Type B pancreatic cell (in vitro differentiated cells): ENCODE results near the gene FAM50A. TPM values are rescaled to one million over a fixed set of nuclear protein-coding genes. Genes with fewer than 3 reads are reported as not detected.

Experiments
- DNase-seq: peaks from one replicate; pipeline ENCODE4 v3.0.0; 2021; ENCODE audit warnings: mixed read lengths; ENCODE audit not compliant: unreplicated experiment; ENCODE audit errors: extremely low spot score
- H3K27ac Mint-ChIP-seq: 2 replicates; pipeline ENCODE4 v1.8.0; 2021; ENCODE audit warnings: mild to moderate bottlenecking, mixed read lengths
- H3K27me3 Mint-ChIP-seq: 2 replicates; pipeline ENCODE4 v1.8.0; 2021; ENCODE audit warnings: mixed read lengths
- H3K36me3 Mint-ChIP-seq: 2 replicates; pipeline ENCODE4 v1.8.0; 2021; ENCODE audit warnings: mixed read lengths
- H3K4me1 Mint-ChIP-seq: one replicate; pipeline ENCODE4 v1.8.0; 2021; ENCODE audit warnings: mixed read lengths; ENCODE audit not compliant: unreplicated experiment
- H3K4me3 Mint-ChIP-seq: 2 replicates; pipeline ENCODE4 v1.8.0; 2021; ENCODE audit warnings: mild to moderate bottlenecking, mixed read lengths
- H3K9me3 Mint-ChIP-seq: 2 replicates; pipeline ENCODE4 v1.8.0; 2021; ENCODE audit warnings: mixed read lengths
- total RNA-seq: library from RNA; stranded (reverse); gene quantifications from 2 replicates; pipeline ENCODE4 v1.2.1, GENCODE V29; 2021; ENCODE audit warnings: low replicate concordance
- TF ChIP-seq, protein P1 (sequence below): fragments of 200-600 bp; sonication (generic); conservative IDR thresholded peaks from 2 replicates; pipeline ENCODE4 v1.5.0; 2021; ENCODE audit warnings: antibody characterized with exemption, mild to moderate bottlenecking

Gene FAM50A
- total RNA-seq, 1 donor from 2014 or later = 59.2 TPM

DNA sequence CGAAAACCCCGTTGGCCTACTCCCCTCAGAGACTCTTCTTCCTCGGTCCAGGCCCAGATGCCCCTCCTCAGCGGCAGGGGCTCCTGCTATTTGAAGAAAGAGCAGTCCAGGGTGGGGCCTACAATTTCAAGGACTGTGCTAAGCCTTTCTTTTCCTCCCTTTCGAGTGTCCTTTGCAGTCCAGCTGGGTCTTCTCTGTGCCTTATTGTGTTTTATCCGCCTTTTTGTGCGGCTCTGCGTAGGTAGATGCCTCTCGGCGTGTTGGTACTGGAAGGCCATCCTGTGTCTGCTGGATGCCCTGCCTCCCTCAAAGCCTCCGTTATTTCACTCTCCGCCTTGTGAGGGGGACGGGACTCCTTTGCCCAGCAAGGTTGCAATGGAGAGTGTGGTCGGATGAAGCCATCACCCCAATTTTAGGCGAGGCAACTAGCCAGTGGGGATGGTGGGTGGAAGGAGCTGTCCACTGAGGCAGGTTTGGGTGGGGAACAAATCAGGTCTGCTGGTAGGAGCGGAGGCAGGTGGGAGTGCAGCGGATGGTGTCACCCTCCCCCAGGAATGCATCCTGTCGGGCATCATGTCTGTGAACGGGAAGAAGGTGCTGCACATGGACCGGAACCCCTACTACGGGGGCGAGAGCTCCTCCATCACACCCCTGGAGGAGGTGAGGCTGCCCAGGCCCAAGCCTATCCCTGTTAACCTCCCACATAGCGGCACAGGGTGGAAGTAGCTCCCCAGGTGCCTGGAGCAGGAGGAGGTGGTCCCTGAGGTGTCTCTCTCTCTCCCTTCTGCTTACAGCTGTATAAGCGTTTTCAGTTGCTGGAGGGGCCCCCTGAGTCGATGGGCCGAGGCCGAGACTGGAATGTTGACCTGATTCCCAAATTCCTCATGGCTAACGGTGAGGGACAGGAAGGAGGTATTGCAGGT lies 5.7 kb upstream of the FAM50A start:
- Mint-ChIP-seq H3K4me3 (peak overlapping the region; percentile 89), H3K36me3 (no peaks in the 10 kb centered on the region), H3K27ac (peak overlapping the region; percentile 75), H3K27me3 (no peaks in the 10 kb centered on the region), H3K4me1 (peaks cover 7% of the 10 kb centered on the region), H3K9me3 (no peaks in the 10 kb centered on the region)
- no peak for DNase-seq
- TF ChIP-seq, protein P1, sequence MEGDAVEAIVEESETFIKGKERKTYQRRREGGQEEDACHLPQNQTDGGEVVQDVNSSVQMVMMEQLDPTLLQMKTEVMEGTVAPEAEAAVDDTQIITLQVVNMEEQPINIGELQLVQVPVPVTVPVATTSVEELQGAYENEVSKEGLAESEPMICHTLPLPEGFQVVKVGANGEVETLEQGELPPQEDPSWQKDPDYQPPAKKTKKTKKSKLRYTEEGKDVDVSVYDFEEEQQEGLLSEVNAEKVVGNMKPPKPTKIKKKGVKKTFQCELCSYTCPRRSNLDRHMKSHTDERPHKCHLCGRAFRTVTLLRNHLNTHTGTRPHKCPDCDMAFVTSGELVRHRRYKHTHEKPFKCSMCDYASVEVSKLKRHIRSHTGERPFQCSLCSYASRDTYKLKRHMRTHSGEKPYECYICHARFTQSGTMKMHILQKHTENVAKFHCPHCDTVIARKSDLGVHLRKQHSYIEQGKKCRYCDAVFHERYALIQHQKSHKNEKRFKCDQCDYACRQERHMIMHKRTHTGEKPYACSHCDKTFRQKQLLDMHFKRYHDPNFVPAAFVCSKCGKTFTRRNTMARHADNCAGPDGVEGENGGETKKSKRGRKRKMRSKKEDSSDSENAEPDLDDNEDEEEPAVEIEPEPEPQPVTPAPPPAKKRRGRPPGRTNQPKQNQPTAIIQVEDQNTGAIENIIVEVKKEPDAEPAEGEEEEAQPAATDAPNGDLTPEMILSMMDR = no peak

DNA sequence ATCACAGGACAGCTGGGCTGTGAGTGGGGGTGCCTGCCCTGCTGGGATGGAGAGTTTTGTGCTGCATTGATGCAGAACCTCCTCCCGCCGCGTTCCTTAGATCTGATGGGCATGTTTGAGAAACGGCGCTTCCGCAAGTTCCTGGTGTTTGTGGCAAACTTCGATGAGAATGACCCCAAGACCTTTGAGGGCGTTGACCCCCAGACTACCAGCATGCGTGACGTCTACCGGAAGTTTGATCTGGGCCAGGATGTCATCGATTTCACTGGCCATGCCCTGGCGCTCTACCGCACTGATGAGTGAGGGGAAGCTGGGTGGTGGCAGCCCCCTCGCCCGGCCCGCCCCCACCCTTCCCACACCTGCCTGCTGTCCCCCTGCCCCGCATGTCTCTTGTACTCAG lies 4.1 kb upstream of the FAM50A start:
- Mint-ChIP-seq H3K27ac (no peak overlapping the region), H3K4me1 (peaks cover 7% of the 10 kb centered on the region), H3K9me3 (no peaks in the 10 kb centered on the region), H3K36me3 (no peaks in the 10 kb centered on the region), H3K4me3 (no peak overlapping the region), H3K27me3 (no peaks in the 10 kb centered on the region)
- no peak for DNase-seq
- TF ChIP-seq, protein P1 = no peak

DNA sequence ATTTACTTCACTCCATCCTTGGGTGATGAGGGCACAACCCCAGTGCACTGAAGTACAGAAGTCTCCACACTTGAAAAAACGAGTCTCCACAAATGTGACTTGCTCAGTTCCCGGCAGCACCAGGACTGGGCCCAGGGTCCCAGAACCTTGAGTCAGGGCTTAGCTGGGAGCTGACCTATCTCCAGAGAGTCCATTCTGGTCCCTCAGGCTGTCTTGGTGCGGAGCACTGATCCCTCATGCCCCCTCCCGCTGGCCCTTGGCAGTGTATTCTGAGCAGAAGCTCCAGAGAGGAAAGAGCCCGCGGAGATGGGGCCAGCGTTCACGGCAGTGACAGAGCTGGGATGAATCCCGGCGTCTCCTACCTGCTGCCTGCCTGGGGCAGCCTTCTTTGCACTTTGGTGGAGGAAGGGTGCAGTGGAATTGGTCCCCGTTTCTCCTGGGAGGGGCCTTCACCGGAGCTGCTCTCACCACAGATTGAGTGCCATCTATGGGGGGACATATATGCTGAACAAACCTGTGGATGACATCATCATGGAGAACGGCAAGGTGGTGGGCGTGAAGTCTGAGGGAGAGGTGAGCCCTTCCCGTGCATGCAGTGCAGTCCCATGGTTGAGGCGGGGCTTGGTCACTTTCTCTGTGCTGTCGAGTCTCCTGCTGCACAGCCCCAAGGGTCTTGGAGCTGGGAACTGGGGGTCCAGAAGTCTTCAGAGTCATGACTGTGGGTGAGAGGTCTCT lies 3.2 kb upstream of the FAM50A start:
- no peaks in the 10 kb centered on the region for H3K36me3 Mint-ChIP-seq
- H3K27ac Mint-ChIP-seq = no peak overlapping the region
- TF ChIP-seq, protein P1 = no peak
- H3K4me1 Mint-ChIP-seq = peaks cover 6% of the 10 kb centered on the region
- no peak for DNase-seq
- no peak overlapping the region for H3K4me3 Mint-ChIP-seq
- no peaks in the 10 kb centered on the region for H3K27me3 Mint-ChIP-seq
- no peaks in the 10 kb centered on the region for H3K9me3 Mint-ChIP-seq

DNA sequence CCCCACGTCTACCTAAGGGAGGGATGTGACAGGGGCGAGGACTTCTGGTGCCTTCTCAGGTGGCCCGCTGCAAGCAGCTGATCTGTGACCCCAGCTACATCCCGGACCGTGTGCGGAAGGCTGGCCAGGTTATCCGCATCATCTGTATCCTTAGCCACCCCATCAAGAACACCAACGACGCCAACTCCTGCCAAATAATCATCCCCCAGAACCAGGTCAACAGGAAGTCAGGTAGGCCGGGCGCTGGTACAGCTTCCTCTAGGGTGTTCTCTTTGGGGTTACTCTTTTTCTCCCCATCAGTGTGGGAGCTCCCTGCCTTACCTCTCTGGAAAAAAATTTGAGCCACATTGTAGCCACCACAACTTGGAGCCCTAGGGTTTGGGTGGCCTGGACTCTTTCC lies 2.4 kb upstream of the FAM50A start:
- Mint-ChIP-seq H3K36me3 (no peaks in the 10 kb centered on the region), H3K9me3 (no peaks in the 10 kb centered on the region), H3K27ac (no peak overlapping the region), H3K4me3 (no peak overlapping the region), H3K27me3 (no peaks in the 10 kb centered on the region), H3K4me1 (no peaks in the 10 kb centered on the region)
- no peak for DNase-seq
- TF ChIP-seq, protein P1 = no peak

DNA sequence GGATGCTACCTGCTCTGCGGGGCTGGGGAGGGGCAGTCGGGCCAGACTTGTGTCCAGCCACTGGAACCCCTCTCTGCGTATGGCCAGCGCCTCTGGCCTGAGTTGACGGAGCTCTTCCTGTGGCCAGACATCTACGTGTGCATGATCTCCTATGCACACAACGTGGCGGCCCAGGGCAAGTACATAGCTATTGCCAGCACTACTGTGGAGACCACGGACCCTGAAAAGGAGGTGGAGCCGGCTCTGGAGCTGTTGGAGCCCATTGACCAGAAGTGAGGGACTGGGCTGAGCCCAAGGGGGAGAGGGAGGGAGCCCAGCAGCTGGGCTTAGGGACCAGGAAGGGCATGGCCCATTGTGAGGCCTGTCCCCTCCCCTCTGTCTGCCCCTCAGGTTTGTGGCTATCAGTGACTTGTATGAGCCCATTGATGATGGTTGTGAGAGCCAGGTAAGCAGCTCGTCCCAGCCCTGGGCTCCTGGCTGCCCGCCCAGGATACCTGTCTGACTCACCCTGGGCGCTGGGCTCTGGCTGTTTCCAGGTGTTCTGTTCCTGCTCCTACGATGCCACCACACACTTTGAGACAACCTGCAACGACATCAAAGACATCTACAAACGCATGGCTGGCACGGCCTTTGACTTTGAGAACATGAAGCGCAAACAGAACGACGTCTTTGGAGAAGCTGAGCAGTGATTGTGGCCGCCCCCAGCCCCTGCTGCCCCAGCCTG lies 1.8 kb upstream of the FAM50A start:
- no peaks in the 10 kb centered on the region for H3K9me3 Mint-ChIP-seq
- TF ChIP-seq, protein P1 = no peak
- no peaks in the 10 kb centered on the region for H3K4me1 Mint-ChIP-seq
- H3K27me3 Mint-ChIP-seq = no peaks in the 10 kb centered on the region
- H3K27ac Mint-ChIP-seq = no peak overlapping the region
- no peak for DNase-seq
- H3K4me3 Mint-ChIP-seq = no peak overlapping the region
- no peaks in the 10 kb centered on the region for H3K36me3 Mint-ChIP-seq
